ENCODE data around the gene HNF4A. TPM values are rescaled to one million over a fixed set of nuclear protein-coding genes. Genes with fewer than 3 reads are reported as not detected.
A peak's percentile ranks its signal among the peaks of the same experiment; 100 is the strongest.

The HNF4A gene
- total and polyA plus RNA-seq, 2 of the 13 experiments (the other 11 are each of a cell fraction or from before 2014, with no cell fraction given): 80.9 to 169 TPM

DNA sequence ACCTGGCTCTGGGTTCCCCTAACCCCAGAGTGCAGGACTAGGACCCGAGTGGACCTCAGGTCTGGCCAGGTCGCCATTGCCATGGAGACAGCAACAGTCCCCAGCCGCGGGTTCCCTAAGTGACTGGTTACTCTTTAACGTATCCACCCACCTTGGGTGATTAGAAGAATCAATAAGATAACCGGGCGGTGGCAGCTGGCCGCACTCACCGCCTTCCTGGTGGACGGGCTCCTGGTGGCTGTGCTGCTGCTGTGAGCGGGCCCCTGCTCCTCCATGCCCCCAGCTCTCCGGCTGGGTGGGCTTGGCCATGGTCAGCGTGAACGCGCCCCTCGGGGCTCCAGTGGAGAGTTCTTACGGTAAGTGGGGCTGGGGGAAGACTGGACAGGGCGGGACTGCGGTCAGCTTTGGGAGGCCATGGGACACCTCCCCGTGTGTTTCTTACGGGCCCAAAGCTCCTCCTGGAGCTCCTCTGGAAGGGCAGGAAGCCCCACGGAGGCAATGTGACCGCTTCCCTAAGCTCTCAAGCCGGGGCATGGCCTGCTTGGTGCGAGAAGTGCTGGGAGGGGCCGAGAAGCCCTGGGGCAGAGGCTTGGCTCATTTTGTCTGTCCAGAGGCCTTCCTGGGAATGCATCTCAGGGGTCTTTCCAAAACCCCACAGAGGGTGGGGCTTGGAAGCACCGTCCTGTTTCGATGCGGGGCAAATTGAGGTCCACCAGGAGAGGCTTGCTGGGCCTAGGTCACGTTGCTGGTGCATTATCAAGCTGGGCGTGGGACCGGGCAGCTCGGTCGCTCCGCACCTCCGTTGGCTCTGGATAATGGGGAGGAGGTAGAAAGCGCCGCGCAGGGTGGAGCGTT is at the start of gene HNF4A (continued):
- TF ChIP-seq, protein P1, sequence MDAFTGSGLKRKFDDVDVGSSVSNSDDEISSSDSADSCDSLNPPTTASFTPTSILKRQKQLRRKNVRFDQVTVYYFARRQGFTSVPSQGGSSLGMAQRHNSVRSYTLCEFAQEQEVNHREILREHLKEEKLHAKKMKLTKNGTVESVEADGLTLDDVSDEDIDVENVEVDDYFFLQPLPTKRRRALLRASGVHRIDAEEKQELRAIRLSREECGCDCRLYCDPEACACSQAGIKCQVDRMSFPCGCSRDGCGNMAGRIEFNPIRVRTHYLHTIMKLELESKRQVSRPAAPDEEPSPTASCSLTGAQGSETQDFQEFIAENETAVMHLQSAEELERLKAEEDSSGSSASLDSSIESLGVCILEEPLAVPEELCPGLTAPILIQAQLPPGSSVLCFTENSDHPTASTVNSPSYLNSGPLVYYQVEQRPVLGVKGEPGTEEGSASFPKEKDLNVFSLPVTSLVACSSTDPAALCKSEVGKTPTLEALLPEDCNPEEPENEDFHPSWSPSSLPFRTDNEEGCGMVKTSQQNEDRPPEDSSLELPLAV (CRISPR knock-in tag; conservative IDR thresholded peaks at IDR 0.05; ENCODE audit: low read depth): no peak
- TF ChIP-seq SETDB1 (CRISPR knock-in tag; IDR thresholded peaks at IDR 0.05; ENCODE audit: borderline replicate concordance) (peak; percentile 78; the same call in 1 of the 2 replicates), MLLT10 (CRISPR knock-in tag; IDR thresholded peaks at IDR 0.05) (no peak), KAT7 (CRISPR knock-in tag; IDR thresholded peaks at IDR 0.05; ENCODE audit: borderline replicate concordance) (peak; percentile 23; the same call in 1 of the 2 replicates), TAF1 (CRISPR knock-in tag; IDR thresholded peaks at IDR 0.05) (peak; percentile 90), SIN3B (IDR thresholded peaks at IDR 0.05; ENCODE audit: low read length) (no peak), ZNF30 (CRISPR knock-in tag; IDR thresholded peaks at IDR 0.05) (0 out of 2 replicates have a peak, but pooled peaks have one; percentile 22), ZNF343 (CRISPR knock-in tag; IDR thresholded peaks at IDR 0.05) (peak; percentile 96), MED8 (CRISPR knock-in tag; IDR thresholded peaks at IDR 0.05; ENCODE audit: insufficient replicate concordance) (peak; percentile 17), ADNP (CRISPR knock-in tag; IDR thresholded peaks at IDR 0.05) (no peak; the same call in 1 of the 2 replicates), BRCA1 (CRISPR knock-in tag; IDR thresholded peaks at IDR 0.05) (peak; percentile 98), ZNF501 (CRISPR knock-in tag; IDR thresholded peaks at IDR 0.05) (peak; percentile 92)
- TF ChIP-seq, protein P2, sequence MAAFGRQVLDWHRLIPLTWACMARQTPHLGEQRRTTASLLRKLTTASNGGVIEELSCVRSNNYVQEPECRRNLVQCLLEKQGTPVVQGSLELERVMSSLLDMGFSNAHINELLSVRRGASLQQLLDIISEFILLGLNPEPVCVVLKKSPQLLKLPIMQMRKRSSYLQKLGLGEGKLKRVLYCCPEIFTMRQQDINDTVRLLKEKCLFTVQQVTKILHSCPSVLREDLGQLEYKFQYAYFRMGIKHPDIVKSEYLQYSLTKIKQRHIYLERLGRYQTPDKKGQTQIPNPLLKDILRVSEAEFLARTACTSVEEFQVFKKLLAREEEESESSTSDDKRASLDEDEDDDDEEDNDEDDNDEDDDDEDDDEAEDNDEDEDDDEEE (CRISPR knock-in tag; IDR thresholded peaks at IDR 0.05): peak; percentile 90
- TF ChIP-seq, protein P3, sequence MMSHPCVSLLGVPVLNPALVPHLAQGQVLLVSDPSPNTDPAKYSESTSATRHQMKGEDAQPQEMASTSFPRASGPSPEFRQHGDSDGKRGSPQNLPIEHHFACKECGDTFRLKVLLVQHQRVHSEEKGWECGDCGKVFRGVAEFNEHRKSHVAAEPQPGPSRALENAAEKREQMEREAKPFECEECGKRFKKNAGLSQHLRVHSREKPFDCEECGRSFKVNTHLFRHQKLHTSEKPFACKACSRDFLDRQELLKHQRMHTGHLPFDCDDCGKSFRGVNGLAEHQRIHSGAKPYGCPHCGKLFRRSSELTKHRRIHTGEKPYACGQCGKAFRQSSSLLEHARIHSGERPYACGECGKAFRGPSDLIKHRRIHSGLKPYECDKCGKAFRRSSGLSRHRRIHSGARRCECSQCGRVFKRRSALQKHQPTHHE (CRISPR knock-in tag; IDR thresholded peaks at IDR 0.05; ENCODE audit: borderline replicate concordance): peak; percentile 92; the same call in 1 of the 2 replicates
- TF ChIP-seq, protein P4, sequence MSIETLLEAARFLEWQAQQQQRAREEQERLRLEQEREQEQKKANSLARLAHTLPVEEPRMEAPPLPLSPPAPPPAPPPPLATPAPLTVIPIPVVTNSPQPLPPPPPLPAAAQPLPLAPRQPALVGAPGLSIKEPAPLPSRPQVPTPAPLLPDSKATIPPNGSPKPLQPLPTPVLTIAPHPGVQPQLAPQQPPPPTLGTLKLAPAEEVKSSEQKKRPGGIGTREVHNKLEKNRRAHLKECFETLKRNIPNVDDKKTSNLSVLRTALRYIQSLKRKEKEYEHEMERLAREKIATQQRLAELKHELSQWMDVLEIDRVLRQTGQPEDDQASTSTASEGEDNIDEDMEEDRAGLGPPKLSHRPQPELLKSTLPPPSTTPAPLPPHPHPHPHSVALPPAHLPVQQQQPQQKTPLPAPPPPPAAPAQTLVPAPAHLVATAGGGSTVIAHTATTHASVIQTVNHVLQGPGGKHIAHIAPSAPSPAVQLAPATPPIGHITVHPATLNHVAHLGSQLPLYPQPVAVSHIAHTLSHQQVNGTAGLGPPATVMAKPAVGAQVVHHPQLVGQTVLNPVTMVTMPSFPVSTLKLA (IDR thresholded peaks at IDR 0.05): 0 out of 2 replicates have a peak, but pooled peaks have one; percentile 1
- TF ChIP-seq, protein P5, sequence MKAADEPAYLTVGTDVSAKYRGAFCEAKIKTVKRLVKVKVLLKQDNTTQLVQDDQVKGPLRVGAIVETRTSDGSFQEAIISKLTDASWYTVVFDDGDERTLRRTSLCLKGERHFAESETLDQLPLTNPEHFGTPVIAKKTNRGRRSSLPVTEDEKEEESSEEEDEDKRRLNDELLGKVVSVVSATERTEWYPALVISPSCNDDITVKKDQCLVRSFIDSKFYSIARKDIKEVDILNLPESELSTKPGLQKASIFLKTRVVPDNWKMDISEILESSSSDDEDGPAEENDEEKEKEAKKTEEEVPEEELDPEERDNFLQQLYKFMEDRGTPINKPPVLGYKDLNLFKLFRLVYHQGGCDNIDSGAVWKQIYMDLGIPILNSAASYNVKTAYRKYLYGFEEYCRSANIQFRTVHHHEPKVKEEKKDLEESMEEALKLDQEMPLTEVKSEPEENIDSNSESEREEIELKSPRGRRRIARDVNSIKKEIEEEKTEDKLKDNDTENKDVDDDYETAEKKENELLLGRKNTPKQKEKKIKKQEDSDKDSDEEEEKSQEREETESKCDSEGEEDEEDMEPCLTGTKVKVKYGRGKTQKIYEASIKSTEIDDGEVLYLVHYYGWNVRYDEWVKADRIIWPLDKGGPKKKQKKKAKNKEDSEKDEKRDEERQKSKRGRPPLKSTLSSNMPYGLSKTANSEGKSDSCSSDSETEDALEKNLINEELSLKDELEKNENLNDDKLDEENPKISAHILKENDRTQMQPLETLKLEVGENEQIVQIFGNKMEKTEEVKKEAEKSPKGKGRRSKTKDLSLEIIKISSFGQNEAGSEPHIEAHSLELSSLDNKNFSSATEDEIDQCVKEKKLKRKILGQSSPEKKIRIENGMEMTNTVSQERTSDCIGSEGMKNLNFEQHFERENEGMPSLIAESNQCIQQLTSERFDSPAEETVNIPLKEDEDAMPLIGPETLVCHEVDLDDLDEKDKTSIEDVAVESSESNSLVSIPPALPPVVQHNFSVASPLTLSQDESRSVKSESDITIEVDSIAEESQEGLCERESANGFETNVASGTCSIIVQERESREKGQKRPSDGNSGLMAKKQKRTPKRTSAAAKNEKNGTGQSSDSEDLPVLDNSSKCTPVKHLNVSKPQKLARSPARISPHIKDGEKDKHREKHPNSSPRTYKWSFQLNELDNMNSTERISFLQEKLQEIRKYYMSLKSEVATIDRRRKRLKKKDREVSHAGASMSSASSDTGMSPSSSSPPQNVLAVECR (CRISPR knock-in tag; IDR thresholded peaks at IDR 0.05; ENCODE audit: borderline replicate concordance): peak; percentile 96
- TF ChIP-seq, protein P6, sequence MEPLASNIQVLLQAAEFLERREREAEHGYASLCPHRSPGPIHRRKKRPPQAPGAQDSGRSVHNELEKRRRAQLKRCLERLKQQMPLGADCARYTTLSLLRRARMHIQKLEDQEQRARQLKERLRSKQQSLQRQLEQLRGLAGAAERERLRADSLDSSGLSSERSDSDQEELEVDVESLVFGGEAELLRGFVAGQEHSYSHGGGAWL (CRISPR knock-in tag; IDR thresholded peaks at IDR 0.05): peak; percentile 65
- TF ChIP-seq, protein P7, sequence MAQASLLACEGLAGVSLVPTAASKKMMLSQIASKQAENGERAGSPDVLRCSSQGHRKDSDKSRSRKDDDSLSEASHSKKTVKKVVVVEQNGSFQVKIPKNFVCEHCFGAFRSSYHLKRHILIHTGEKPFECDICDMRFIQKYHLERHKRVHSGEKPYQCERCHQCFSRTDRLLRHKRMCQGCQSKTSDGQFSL (CRISPR knock-in tag; IDR thresholded peaks at IDR 0.05): 0 out of 2 replicates have a peak, but pooled peaks have one; percentile 19
